ENCODE measurements around the gene TBX15.

Gene TBX15

GRCh38 chr1:118998171-118998570, 10.0 kb upstream of the TBX15 start:
- no peak overlapping the region for H3K4me3 ChIP-seq (replicated peaks; ENCODE audit: low read depth, low read length)
- TF ChIP-seq CTCF (IDR thresholded peaks at IDR 0.05; ENCODE audit: low read depth, low read length, missing control alignments), result no peak
- DNase-seq (ENCODE audit: extremely low read depth, low read depth), result no peak

- no peak for DNase-seq (ENCODE audit: extremely low read depth, low read depth)
- TF ChIP-seq CTCF (IDR thresholded peaks at IDR 0.05; ENCODE audit: low read depth, low read length, missing control alignments), result no peak
- H3K4me3 ChIP-seq (replicated peaks; ENCODE audit: low read depth, low read length), result no peak overlapping the region
Observed at GRCh38 chr1:118997225-118997624, 9.1 kb upstream of the TBX15 start.

DNA sequence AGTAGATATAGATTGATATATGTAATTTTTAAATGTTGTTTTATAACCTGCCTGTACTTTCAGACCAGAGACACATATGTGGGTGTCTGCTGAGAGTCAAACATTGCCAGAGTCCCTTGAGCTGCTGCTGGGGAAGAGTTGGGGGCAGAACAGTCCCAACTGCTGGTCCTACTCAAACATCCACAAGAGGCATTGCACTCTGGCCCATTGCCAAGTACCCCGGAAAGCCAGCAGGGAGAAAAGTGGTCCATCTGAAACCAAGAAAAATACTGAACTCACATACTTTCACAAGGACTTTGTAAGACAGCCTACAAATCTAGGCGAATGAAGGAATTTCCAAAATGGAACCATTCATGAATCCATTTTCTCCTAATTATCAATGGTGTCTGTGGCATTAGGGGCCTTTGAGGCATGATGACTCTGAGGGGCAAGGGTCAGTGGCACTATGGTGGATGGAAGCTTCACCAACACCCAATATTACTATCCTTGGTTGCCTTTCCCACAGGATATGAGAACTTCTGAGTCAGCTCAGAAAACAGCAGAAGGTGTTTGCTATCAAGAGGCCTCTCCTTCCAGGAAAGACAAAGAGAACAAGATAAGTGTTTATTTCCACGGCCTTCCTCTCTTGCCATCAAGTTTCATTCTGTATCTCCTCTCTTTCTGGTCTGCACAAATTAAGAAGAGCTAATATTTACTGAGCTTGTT, 7.3 kb upstream of the TBX15 start:
- no peak for DNase-seq (ENCODE audit: extremely low read depth, low read depth)
- TF ChIP-seq CTCF (IDR thresholded peaks at IDR 0.05; ENCODE audit: low read depth, low read length, missing control alignments), result no peak
- H3K4me3 ChIP-seq (replicated peaks; ENCODE audit: low read depth, low read length), result no peak overlapping the region

DNA sequence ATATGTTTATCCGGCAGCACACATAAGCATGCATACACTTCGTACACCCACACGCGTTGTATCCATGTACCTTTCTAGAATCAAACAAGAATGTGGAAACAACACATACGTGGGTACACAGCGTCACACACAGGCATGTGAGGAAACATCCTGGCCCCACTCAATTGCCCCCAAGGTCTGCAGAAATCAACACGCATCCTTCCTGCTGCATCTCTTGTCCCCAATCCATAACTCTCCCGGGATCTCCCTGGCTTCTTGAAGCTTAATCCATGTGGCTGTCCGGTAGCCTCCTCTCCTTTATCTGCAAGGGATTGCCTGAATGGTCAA, 5.5 kb upstream of the TBX15 start:
- no peak overlapping the region for H3K4me3 ChIP-seq (replicated peaks; ENCODE audit: low read depth, low read length)
- TF ChIP-seq CTCF (IDR thresholded peaks at IDR 0.05; ENCODE audit: low read depth, low read length, missing control alignments), result no peak
- no peak for DNase-seq (ENCODE audit: extremely low read depth, low read depth)

- DNase-seq (ENCODE audit: extremely low read depth, low read depth), result no peak
- no peak overlapping the region for H3K4me3 ChIP-seq (replicated peaks; ENCODE audit: low read depth, low read length)
- no peak for TF ChIP-seq CTCF (IDR thresholded peaks at IDR 0.05; ENCODE audit: low read depth, low read length, missing control alignments)
Observed at GRCh38 chr1:118992868-118993699, 4.9 kb upstream of the TBX15 start.

DNA sequence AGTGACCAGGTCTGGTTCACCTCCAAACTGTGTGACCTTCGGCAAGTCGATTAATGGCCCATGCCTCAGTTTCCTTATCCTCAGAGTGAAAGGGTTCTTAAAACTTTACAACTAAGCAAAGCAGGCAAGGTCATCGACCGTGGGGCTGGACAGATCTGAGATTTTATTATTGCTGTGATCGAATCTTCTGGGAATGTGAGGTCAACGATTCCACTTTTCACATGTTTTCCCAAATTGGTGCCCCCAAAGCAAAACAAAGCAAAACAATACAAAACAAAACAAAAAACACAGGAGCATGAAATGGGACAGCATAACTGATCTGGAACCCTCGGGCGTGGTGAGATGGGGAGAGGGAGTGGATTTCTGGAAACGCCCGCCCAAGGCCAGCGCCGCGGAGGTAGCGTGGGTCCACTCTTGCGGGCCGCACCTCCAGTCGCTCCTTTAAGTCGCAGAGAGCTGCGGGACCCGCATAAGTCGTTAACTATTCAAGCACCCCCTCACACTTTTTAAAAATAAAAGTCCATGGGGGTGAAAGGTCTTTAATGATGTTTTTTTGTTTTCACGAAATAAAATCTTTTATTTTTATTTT, 4.2 kb upstream of the TBX15 start:
- TF ChIP-seq CTCF (IDR thresholded peaks at IDR 0.05; ENCODE audit: low read depth, low read length, missing control alignments), result no peak
- DNase-seq (ENCODE audit: extremely low read depth, low read depth), result no peak
- no peak overlapping the region for H3K4me3 ChIP-seq (replicated peaks; ENCODE audit: low read depth, low read length)

Data from HFF-Myc (cell line).